SK-N-SH (cell line): Measurements from ENCODE around the gene CCDC106. TPM values are rescaled to one million over a fixed set of nuclear protein-coding genes. Genes with fewer than 3 reads are reported as not detected.

Source experiments
- CTCF ChIA-PET: fragments of 300-600, 350-600 bp; formaldehyde crosslinking; extraction: SDS; loops from one replicate; lab custom pipeline; 2021; lab: Yijun Ruan, JAX
- POLR2A ChIA-PET: fragments of 350-600 bp; sonication (Branson Sonifier 250); formaldehyde crosslinking; extraction: SDS; loops from one replicate; lab custom pipeline; 2020; ENCODE audit warnings: antibody characterized with exemption, inconsistent platforms; lab: Yijun Ruan, JAX
- DNase-seq: peaks from one replicate; pipeline ENCODE4 v3.0.0; 2012
- H2AFZ ChIP-seq: fragments of 200-600 bp; sonication (generic); 2 replicates; pipeline ENCODE4 v1.8.1; 2016; ENCODE audit warnings: antibody characterized with exemption, mild to moderate bottlenecking, low read depth
- H3F3A ChIP-seq: fragments of 200-600 bp; sonication (generic); replicated peaks from 2 replicates; pipeline ENCODE3; 2016; ENCODE audit warnings: antibody characterized with exemption, mild to moderate bottlenecking; ENCODE audit not compliant: insufficient read depth
- H3K27ac ChIP-seq, 2 experiments: fragments of 200-500 bp in 1 of 2; fragments of 200-600 bp in 1 of 2; sonication (Bioruptor generic) in 1 of 2; sonication (generic), shearing (Covaris generic) in 1 of 2; 2 replicates each; pipeline versions ENCODE4 v1.5.1 to v1.6.1; 2014 to 2016; ENCODE audit warnings: low read depth in 2 of 2, inconsistent platforms in 1 of 2, low read length in 1 of 2, mild to moderate bottlenecking in 1 of 2, mixed read lengths in 1 of 2
- H3K27me3 ChIP-seq: fragments of 200-600 bp; sonication (generic), shearing (Covaris generic); 2 replicates; pipeline ENCODE4 v1.6.1; 2016; ENCODE audit warnings: mixed run types; ENCODE audit not compliant: insufficient read depth
- H3K36me3 ChIP-seq, 2 experiments: fragments of 200-500 bp in 1 of 2; fragments of 200-600 bp in 1 of 2; sonication (Bioruptor generic) in 1 of 2; sonication (generic) in 1 of 2; replicated peaks in 1 of 2; 2 replicates each; pipeline versions ENCODE3 to v1.5.1; 2014 to 2016; ENCODE audit warnings: low read length in 1 of 2, mild to moderate bottlenecking in 1 of 2; ENCODE audit not compliant: insufficient read depth in 2 of 2, control insufficient read depth in 1 of 2
- H3K4me1 ChIP-seq, 2 experiments: fragments of 200-500 bp in 1 of 2; fragments of 200-600 bp in 1 of 2; sonication (Bioruptor generic) in 1 of 2; sonication (generic), shearing (Covaris generic) in 1 of 2; 2 replicates each; pipeline versions ENCODE4 v1.5.1 to v1.6.1; 2014 to 2016; ENCODE audit warnings: low read depth in 1 of 2, low read length in 1 of 2, mixed run types in 1 of 2; ENCODE audit not compliant: insufficient read depth in 2 of 2, control insufficient read depth in 1 of 2
- H3K4me2 ChIP-seq: fragments of 200-600 bp; sonication (generic), shearing (Covaris generic); 2 replicates; pipeline ENCODE4 v1.6.1; 2017; ENCODE audit warnings: mixed run types
- H3K4me3 ChIP-seq, 2 experiments: fragments of 200-500 bp in 1 of 2; fragments of 200-600 bp in 1 of 2; sonication (Bioruptor generic) in 1 of 2; sonication (generic), shearing (Covaris generic) in 1 of 2; 2 replicates each; pipeline versions ENCODE4 v1.5.1 to v1.8.1; 2014 to 2016; ENCODE audit warnings: low read depth in 2 of 2, inconsistent platforms in 1 of 2, low read length in 1 of 2, mild to moderate bottlenecking in 1 of 2, mixed read lengths in 1 of 2, moderate library complexity in 1 of 2
- H3K79me2 ChIP-seq: fragments of 200-600 bp; sonication (generic); 2 replicates; pipeline ENCODE4 v1.8.1; 2017; ENCODE audit warnings: mild to moderate bottlenecking; ENCODE audit not compliant: insufficient read depth
- H3K9ac ChIP-seq: fragments of 200-600 bp; sonication (generic); 2 replicates; pipeline ENCODE4 v1.6.1; 2017; ENCODE audit warnings: mixed run types
- H3K9me2 ChIP-seq: fragments of 200-600 bp; sonication (generic); 2 replicates; pipeline ENCODE4 v1.6.1; 2017; ENCODE audit warnings: mixed run types
- H3K9me3 ChIP-seq: fragments of 200-600 bp; sonication (generic); 2 replicates; pipeline ENCODE4 v1.6.1; 2017; ENCODE audit warnings: mixed run types, mild to moderate bottlenecking, moderate library complexity
- H4K20me1 ChIP-seq: fragments of 200-600 bp; sonication (generic); 2 replicates; pipeline ENCODE4 v1.6.1; 2017; ENCODE audit warnings: mild to moderate bottlenecking, mixed run types; ENCODE audit not compliant: insufficient read depth
- CHD2 ChIP-seq: fragments of 150-350 bp; IDR thresholded peaks from 2 replicates; pipeline ENCODE4 v1.6.1; 2018; ENCODE audit warnings: low read length; ENCODE audit not compliant: partially characterized antibody
- EP300 ChIP-seq, 2 experiments: IDR thresholded peaks; 2 replicates each; pipeline versions ENCODE4 v1.4.0 to v1.6.1; 2012; ENCODE audit warnings: borderline replicate concordance in 1 of 2, low read depth in 1 of 2, low read length in 1 of 2
- GATA2 ChIP-seq: sonication (generic); formaldehyde crosslinking; IDR thresholded peaks from 2 replicates; pipeline ENCODE4 v1.5.0; 2020; ENCODE audit warnings: mild to moderate bottlenecking, missing genetic modification reagents
- JUND ChIP-seq: IDR thresholded peaks from 2 replicates; pipeline ENCODE4 v1.4.0; 2012
- POLR2AphosphoS5 ChIP-seq: IDR thresholded peaks from 2 replicates; pipeline ENCODE4 v1.6.1; 2012; ENCODE audit warnings: low read depth, low read length
- WGBS: methylation state at CpG from one replicate; pipeline ENCODE4 v1.1.6; 2017; ENCODE audit warnings: low lambda C conversion rate; 5-methylcytosine and 5-hydroxymethylcytosine counted together
- polyA plus RNA-seq, 3 experiments: library from polyadenylated mRNA; depleted of rRNA; stranded (reverse); fragments of >200 nt; gene quantifications; 2 replicates each; pipeline ENCODE4 v1.2.3, GENCODE V29; 2012
- TF ChIP-seq, protein P1 (sequence below): fragments of 150-350 bp; IDR thresholded peaks from 2 replicates; pipeline ENCODE4 v1.6.1; 2016; ENCODE audit warnings: mild to moderate bottlenecking, low read depth, low read length
- TF ChIP-seq, protein P2 (sequence below): fragments of 200-600 bp; sonication (generic); IDR thresholded peaks from 2 replicates; pipeline ENCODE4 v1.6.1; 2017; ENCODE audit warnings: antibody characterized with exemption, mild to moderate bottlenecking, moderate library complexity
- TF ChIP-seq, protein P3 (sequence below): IDR thresholded peaks from 2 replicates; pipeline ENCODE4 v1.4.0; 2012; ENCODE audit warnings: low read depth, borderline replicate concordance

The CCDC106 gene
- polyA plus RNA-seq, 1 of the 3 experiments (the other 2 are of a cell fraction) = 27.1 TPM

DNA sequence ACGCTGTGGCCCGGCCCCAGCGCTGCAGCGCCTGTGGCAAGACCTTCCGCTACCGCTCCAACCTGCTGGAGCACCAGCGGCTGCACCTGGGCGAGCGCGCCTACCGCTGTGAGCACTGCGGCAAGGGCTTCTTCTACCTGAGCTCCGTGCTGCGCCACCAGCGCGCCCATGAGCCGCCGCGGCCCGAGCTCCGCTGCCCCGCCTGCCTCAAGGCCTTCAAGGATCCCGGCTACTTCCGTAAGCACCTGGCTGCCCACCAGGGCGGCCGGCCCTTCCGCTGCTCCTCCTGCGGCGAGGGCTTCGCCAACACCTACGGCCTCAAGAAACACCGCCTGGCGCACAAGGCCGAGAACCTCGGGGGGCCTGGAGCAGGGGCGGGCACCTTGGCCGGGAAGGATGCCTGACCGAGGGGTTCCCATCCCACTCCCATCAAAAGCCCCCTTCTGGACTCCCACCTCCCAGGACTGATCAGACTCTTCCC, 31.6 kb upstream of the CCDC106 start (continued):
- TF ChIP-seq, protein P1, sequence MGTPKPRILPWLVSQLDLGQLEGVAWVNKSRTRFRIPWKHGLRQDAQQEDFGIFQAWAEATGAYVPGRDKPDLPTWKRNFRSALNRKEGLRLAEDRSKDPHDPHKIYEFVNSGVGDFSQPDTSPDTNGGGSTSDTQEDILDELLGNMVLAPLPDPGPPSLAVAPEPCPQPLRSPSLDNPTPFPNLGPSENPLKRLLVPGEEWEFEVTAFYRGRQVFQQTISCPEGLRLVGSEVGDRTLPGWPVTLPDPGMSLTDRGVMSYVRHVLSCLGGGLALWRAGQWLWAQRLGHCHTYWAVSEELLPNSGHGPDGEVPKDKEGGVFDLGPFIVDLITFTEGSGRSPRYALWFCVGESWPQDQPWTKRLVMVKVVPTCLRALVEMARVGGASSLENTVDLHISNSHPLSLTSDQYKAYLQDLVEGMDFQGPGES = no peak
- no peak for TF ChIP-seq GATA2 (CRISPR knock-in tag)
- TF ChIP-seq, protein P2, sequence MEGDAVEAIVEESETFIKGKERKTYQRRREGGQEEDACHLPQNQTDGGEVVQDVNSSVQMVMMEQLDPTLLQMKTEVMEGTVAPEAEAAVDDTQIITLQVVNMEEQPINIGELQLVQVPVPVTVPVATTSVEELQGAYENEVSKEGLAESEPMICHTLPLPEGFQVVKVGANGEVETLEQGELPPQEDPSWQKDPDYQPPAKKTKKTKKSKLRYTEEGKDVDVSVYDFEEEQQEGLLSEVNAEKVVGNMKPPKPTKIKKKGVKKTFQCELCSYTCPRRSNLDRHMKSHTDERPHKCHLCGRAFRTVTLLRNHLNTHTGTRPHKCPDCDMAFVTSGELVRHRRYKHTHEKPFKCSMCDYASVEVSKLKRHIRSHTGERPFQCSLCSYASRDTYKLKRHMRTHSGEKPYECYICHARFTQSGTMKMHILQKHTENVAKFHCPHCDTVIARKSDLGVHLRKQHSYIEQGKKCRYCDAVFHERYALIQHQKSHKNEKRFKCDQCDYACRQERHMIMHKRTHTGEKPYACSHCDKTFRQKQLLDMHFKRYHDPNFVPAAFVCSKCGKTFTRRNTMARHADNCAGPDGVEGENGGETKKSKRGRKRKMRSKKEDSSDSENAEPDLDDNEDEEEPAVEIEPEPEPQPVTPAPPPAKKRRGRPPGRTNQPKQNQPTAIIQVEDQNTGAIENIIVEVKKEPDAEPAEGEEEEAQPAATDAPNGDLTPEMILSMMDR = no peak
- no peak for TF ChIP-seq JUND
- TF ChIP-seq POLR2AphosphoS5 = no peak
- no peak for TF ChIP-seq EP300 (IDR thresholded peaks at IDR 0.05; ENCODE audit: borderline replicate concordance in 1 of 2, low read depth in 1 of 2, low read length in 1 of 2)

DNA sequence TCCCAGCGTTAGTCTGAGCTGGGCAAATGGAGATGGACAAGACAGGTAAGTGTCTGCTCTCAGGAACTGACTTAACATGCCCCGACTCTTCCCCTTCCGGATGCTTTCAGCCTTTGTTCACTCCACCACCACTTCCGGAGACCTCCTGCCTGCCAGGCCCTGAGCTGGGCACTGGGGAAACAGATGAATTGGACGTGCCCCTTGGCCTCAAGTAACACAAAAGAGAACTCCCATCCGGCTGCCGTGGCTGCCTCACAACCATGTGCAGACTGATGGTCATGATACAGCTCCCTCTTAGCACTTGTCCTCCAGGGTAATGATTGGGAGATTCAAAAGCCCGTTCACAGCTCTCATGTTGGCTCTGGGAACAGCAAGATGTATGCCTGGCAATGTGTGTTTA, 30.6 kb upstream of the CCDC106 start:
- POLR2A ChIA-PET = interaction anchor here (3.1 kb wide), 1 partner anchor 11 kb away, joined by 10 read pairs; the partner anchor contains the start of gene ZNF865
- CTCF ChIA-PET = interaction anchor here (6.7 kb wide), 1 partner anchor 15 kb away, joined by 40 read pairs; no protein-coding TSS in a partner anchor
- H3K4me2 ChIP-seq = no peak overlapping the region
- H2AFZ ChIP-seq = no peak overlapping the region
- 94% methylated on average over 8 of the region's 8 CpGs for WGBS
- peaks cover 12% of the 10 kb centered on the region for H3F3A ChIP-seq
- no peaks in the 10 kb centered on the region for H3K4me1 ChIP-seq
- peaks cover 9% of the 10 kb centered on the region for H4K20me1 ChIP-seq
- H3K4me3 ChIP-seq = no peak overlapping the region
- H3K9me3 ChIP-seq = no peaks in the 10 kb centered on the region
- H3K79me2 ChIP-seq = peaks cover 7% of the 10 kb centered on the region; the same call in 1 of the 2 replicates
- peaks cover 0 to 33% of the 10 kb centered on the region in 2 experiments for H3K36me3 ChIP-seq
- TF ChIP-seq, protein P3, sequence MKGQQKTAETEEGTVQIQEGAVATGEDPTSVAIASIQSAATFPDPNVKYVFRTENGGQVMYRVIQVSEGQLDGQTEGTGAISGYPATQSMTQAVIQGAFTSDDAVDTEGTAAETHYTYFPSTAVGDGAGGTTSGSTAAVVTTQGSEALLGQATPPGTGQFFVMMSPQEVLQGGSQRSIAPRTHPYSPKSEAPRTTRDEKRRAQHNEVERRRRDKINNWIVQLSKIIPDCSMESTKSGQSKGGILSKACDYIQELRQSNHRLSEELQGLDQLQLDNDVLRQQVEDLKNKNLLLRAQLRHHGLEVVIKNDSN = no peak
- TF ChIP-seq GATA2 (CRISPR knock-in tag) (no peak), CHD2 (no peak)
- TF ChIP-seq, protein P1 = no peak
- no peaks in the 10 kb centered on the region for H3K9me2 ChIP-seq
- no peak overlapping the region for H3K9ac ChIP-seq
- H3K27me3 ChIP-seq = no peaks in the 10 kb centered on the region
- DNase-seq = no peak
- H3K27ac ChIP-seq = no peak overlapping the region
